ENCODE measurements around the gene WDR13. TPM values are rescaled to one million over a fixed set of nuclear protein-coding genes. Genes with fewer than 3 reads are reported as not detected.
A peak's percentile ranks its signal among the peaks of the same experiment; 100 is the strongest.

The WDR13 gene
- total RNA-seq, 1 donor from 2014 or later, result 87.1 TPM

DNA sequence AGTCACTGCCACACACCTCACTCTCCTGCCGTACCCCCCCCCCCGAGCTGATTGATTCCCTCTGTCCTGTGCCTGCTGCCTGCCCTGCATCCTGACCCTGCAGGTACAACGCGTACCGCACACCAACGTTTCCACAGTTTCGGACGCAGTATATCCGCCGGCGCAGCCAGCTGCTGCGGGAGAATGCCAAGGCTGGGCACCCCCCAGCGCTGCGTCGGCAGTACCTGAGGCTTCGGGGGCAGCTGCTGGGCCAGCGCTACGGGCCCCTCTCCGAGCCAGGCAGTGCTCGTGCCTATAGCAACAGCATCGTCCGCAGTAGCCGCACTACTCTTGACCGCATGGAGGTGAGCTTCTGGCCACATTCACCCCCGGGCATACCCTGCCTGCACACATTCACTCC is 1.3 kb downstream of the WDR13 start:
- peaks cover 16 to 30% of the 10 kb centered on the region in 2 donors for H3K36me3 ChIP-seq

DNA sequence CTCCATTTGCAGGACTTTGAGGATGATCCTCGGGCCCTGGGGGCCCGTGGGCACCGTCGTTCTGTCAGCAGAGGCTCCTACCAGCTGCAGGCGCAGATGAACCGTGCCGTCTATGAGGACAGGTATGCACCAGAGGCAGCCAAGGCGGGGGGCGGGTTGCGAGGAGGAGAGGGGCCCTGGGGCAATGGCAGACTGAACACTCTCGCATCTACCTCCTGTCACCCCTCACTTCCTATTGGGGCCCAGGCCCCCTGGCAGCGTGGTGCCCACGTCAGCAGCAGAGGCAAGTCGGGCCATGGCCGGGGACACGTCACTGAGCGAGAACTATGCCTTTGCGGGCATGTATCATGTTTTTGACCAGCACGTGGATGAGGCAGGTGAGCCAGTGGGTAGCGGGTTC is 2.0 kb downstream of the WDR13 start:
- intact Hi-C loops (cut with DNase I), result loop anchor here (2.0 kb wide), 1 partner anchor 61 kb away; the partner anchor contains the start of gene TBC1D25

More for the DNA sequence above, 1.3 kb downstream of the WDR13 start:
- H3K4me1 ChIP-seq, result no peaks in the 10 kb centered on the region
- no peaks in the 10 kb centered on the region for H3K9me3 ChIP-seq
- intact Hi-C loops (cut with DNase I), result loop anchor here (1.0 to 2.0 kb wide), 2 partner anchors 24 to 60 kb away; partner anchors contain the start of genes RBM3 and TBC1D25
- H3K27ac ChIP-seq, result peak overlapping the region in 1 of 2 donors; percentile 94
- H3K27me3 ChIP-seq, result no peaks in the 10 kb centered on the region
- H3K4me3 ChIP-seq, result peak overlapping the region; percentile 59 to 68
- no peak for DNase-seq (ENCODE audit: low spot score in 2 of 2)
- TF ChIP-seq, protein P1, sequence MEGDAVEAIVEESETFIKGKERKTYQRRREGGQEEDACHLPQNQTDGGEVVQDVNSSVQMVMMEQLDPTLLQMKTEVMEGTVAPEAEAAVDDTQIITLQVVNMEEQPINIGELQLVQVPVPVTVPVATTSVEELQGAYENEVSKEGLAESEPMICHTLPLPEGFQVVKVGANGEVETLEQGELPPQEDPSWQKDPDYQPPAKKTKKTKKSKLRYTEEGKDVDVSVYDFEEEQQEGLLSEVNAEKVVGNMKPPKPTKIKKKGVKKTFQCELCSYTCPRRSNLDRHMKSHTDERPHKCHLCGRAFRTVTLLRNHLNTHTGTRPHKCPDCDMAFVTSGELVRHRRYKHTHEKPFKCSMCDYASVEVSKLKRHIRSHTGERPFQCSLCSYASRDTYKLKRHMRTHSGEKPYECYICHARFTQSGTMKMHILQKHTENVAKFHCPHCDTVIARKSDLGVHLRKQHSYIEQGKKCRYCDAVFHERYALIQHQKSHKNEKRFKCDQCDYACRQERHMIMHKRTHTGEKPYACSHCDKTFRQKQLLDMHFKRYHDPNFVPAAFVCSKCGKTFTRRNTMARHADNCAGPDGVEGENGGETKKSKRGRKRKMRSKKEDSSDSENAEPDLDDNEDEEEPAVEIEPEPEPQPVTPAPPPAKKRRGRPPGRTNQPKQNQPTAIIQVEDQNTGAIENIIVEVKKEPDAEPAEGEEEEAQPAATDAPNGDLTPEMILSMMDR (IDR thresholded peaks at IDR 0.05), result no peak

DNA sequence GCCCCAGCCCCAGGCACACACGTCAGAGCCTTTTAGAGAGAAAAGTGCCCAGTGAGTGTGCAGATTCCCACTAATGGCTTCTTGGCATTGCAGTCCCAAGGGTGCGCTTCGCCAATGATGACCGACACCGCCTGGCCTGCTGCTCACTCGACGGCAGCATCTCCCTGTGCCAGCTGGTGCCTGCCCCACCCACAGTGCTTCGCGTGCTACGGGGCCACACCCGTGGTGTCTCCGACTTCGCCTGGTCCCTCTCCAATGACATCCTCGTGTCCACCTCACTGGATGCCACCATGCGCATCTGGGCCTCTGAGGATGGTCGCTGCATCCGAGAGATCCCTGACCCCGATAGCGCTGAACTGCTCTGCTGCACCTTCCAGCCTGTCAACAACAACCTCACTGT is 2.9 kb downstream of the WDR13 start:
- H3K27ac ChIP-seq, result no peak overlapping the region
- H3K4me3 ChIP-seq, result no peak overlapping the region
- no peaks in the 10 kb centered on the region for H3K4me1 ChIP-seq
- peaks cover 24 to 46% of the 10 kb centered on the region in 2 donors for H3K36me3 ChIP-seq
- TF ChIP-seq, protein P1 (IDR thresholded peaks at IDR 0.05), result no peak
- intact Hi-C loops (cut with DNase I), result no loop called here
- H3K9me3 ChIP-seq, result no peaks in the 10 kb centered on the region
- no peaks in the 10 kb centered on the region for H3K27me3 ChIP-seq
- DNase-seq (ENCODE audit: low spot score in 2 of 2), result no peak

More for the DNA sequence above, 2.0 kb downstream of the WDR13 start:
- H3K27me3 ChIP-seq, result no peaks in the 10 kb centered on the region
- no peaks in the 10 kb centered on the region for H3K4me1 ChIP-seq
- TF ChIP-seq, protein P1 (IDR thresholded peaks at IDR 0.05), result no peak
- H3K36me3 ChIP-seq, result peaks cover 20 to 38% of the 10 kb centered on the region in 2 donors
- H3K9me3 ChIP-seq, result no peaks in the 10 kb centered on the region
- no peak for DNase-seq (ENCODE audit: low spot score in 2 of 2)
- H3K27ac ChIP-seq, result no peak overlapping the region
- no peak overlapping the region for H3K4me3 ChIP-seq

DNA sequence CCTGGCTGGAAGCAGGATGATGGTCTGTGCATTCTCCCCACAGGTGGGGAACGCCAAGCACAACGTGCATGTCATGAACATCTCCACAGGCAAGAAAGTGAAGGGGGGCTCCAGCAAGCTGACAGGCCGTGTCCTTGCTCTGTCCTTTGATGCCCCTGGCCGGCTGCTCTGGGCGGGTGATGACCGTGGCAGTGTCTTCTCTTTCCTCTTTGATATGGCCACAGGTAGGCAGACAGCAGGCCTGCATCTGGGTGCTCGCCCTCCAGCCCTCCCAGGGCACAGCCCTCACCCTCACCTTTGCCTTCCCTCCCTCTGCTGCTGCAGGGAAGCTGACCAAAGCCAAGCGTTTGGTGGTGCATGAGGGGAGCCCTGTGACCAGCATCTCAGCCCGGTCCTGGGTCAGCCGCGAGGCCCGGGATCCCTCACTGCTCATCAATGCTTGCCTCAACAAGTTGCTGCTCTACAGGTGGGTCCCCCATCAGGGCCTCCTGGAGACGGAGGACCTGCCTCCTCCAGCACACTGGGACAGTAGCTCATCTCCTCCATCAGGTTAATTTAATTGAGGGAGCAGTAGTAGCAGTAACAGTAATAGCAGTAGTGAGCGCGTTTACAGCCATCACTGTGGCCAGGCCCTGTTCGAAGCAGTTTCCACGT is 4.6 kb downstream of the WDR13 start:
- Histone ChIP-seq H3K27ac (no peak overlapping the region), H3K4me3 (no peak overlapping the region), H3K9me3 (no peaks in the 10 kb centered on the region), H3K36me3 (peaks cover 24 to 46% of the 10 kb centered on the region in 2 donors), H3K4me1 (no peaks in the 10 kb centered on the region), H3K27me3 (no peaks in the 10 kb centered on the region)
- TF ChIP-seq, protein P1 (IDR thresholded peaks at IDR 0.05), result no peak
- no peak for DNase-seq (ENCODE audit: low spot score in 2 of 2)
- intact Hi-C loops (cut with DNase I), result no loop called here

DNA sequence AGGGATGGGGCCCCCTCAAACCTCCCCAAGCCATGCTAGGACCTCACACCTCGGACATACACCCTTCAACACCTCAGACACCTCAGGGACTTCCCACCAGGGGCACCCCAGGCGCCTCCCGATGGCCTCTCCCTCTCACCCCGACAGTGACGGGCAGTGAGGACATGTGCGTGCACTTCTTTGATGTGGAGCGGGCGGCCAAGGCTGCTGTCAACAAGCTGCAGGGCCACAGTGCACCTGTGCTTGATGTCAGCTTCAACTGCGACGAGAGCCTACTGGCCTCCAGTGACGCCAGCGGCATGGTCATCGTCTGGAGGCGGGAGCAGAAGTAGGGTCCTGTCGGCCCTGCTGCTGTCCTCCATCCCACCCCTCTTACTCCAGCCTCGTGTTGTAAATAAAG is 7.4 kb downstream of the WDR13 start:
- no peak for DNase-seq (ENCODE audit: low spot score in 2 of 2)
- Histone ChIP-seq H3K27ac (no peak overlapping the region), H3K9me3 (no peaks in the 10 kb centered on the region), H3K36me3 (peaks cover 24 to 39% of the 10 kb centered on the region in 2 donors), H3K4me3 (no peak overlapping the region), H3K4me1 (no peaks in the 10 kb centered on the region), H3K27me3 (no peaks in the 10 kb centered on the region)
- TF ChIP-seq, protein P1 (IDR thresholded peaks at IDR 0.05), result no peak
- intact Hi-C loops (cut with DNase I), result no loop called here
